Measurements from ENCODE around the gene ZCCHC24.

The ZCCHC24 gene

DNA sequence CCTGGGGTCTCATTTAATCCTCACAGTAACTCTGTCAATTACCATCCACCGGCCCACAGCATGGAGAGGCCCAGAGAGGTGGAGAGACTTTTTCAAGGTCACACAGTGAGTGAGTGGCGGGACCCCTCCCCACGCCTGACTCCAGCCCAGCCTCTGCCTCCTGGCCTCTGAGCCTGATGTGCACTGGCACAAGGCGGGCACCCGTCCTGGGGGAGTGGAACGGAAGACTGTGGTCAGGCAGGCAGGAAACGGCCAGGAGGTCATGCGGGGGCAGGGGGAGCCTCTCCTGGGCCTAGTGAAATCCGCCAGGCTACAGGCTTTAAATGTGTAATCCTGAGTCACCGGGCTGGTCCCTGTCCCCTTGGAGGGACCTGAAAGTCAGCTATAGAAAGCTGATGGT, 32.2 kb downstream of the ZCCHC24 start:
- H3K4me3 ChIP-seq (ENCODE audit: low read depth, low read length) = no peak overlapping the region
- TF ChIP-seq, protein P1, sequence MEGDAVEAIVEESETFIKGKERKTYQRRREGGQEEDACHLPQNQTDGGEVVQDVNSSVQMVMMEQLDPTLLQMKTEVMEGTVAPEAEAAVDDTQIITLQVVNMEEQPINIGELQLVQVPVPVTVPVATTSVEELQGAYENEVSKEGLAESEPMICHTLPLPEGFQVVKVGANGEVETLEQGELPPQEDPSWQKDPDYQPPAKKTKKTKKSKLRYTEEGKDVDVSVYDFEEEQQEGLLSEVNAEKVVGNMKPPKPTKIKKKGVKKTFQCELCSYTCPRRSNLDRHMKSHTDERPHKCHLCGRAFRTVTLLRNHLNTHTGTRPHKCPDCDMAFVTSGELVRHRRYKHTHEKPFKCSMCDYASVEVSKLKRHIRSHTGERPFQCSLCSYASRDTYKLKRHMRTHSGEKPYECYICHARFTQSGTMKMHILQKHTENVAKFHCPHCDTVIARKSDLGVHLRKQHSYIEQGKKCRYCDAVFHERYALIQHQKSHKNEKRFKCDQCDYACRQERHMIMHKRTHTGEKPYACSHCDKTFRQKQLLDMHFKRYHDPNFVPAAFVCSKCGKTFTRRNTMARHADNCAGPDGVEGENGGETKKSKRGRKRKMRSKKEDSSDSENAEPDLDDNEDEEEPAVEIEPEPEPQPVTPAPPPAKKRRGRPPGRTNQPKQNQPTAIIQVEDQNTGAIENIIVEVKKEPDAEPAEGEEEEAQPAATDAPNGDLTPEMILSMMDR (IDR thresholded peaks at IDR 0.05; ENCODE audit: low read depth, low read length, missing control alignments) = no peak
- DNase-seq (ENCODE audit: low read depth) = peak; percentile 13

DNA sequence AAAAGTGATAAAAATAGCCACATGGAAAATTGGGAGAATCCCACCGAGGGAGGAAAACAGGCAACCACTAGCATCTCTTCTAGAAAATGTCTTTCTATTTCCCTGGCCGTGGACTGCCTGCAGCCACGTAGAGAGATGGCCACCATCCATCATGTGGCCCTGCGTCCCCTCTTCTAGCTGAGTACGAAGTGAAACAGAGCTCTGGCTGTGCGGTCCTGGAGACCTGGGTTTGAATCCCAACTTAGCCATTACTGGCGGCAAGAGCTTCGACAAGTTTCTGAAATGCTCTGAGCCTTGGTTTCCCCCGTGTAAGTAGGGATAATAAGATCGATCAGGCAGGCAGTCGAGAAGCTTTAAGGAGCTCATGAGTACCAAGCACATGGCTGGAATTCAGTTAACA, 32.9 kb downstream of the ZCCHC24 start:
- no peak for DNase-seq (ENCODE audit: low read depth)
- H3K4me3 ChIP-seq (ENCODE audit: low read depth, low read length) = no peak overlapping the region
- TF ChIP-seq, protein P1 (IDR thresholded peaks at IDR 0.05; ENCODE audit: low read depth, low read length, missing control alignments) = no peak

DNA sequence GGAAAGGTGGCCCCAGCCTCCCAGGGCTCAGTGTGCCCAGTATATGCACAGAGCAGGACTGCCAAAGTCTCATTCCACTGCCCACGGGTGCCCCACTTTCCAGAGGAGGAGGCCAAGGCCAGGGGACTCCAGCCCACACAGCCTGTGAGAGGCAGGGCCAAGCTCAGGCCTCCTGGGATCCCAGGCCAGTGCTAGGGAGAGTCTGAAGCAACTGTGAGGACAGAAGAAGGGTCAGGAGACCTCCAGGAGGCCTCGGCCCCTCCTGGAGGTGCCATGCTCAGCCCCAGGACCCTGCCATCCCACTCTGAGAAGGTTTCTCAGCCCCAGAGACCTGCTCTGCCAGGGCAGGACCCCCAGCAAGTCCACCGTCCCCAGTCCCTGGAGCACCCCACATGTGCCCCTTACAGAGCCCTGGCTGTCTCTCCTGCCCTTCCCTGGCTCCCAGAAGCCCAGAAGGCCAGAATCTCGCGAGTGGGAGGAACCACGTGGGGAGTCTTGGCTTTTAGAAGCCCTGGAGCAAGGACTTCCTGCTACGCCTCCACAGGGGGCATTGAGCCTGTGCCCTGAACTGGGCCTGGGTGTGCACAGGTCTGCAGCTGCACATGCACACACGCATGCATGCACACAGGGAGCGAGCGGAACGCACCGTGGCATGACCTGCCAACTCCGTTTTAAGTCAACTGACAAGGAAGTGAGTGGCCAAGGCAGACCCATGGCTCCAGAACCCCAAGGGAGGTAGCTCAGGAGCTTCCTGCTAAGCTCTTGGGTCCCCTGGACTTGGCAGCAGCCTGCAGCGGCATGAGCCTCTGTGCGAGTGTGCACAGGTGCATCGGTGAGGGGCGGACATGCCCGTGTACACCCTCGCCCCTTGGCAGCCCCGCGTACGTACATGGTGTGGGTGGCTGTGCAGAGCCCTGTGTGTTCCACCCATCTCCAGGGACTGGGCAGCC, 33.6 kb downstream of the ZCCHC24 start:
- TF ChIP-seq, protein P1 (IDR thresholded peaks at IDR 0.05; ENCODE audit: low read depth, low read length, missing control alignments) = no peak
- H3K4me3 ChIP-seq (ENCODE audit: low read depth, low read length) = no peak overlapping the region
- DNase-seq (ENCODE audit: low read depth) = no peak

DNA sequence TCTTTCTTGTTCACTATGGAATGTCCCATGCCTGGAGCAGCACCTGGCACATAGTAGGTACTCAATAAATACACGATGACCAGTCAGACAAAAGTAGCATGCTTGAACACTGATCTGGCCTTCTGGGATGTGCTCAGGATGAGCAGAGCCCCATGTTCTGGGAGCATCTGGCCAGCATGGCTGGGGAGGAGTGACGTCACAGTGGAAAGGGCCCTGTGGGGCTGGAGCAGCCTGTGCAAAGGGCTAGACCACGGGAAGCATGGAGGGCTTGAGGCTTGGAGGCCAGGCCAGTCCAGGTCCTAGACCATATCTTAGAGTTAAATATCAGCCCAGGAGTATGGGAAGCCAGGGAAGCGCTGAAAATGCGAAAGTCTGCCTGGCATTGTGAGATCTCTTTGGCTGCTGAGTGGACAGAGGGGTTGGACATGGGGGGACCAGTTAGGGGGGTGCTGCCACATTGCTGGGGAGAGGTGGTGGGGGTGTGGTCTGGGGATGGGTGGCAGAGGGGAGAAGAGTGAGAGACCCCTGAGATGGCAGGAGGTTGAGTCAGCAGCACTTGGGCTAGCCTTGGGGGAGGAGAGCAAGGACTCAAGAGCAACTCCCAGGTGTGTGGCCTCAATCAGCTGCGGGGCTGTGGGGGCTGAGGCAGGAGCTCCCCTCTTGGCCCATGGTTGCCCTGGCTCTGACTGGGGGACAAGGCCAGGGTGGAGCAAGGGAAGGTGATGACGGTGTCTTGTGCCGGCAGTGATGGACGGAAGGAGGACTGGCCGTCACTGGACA, 34.9 kb downstream of the ZCCHC24 start:
- no peak overlapping the region for H3K4me3 ChIP-seq (ENCODE audit: low read depth, low read length)
- no peak for DNase-seq (ENCODE audit: low read depth)

DNA sequence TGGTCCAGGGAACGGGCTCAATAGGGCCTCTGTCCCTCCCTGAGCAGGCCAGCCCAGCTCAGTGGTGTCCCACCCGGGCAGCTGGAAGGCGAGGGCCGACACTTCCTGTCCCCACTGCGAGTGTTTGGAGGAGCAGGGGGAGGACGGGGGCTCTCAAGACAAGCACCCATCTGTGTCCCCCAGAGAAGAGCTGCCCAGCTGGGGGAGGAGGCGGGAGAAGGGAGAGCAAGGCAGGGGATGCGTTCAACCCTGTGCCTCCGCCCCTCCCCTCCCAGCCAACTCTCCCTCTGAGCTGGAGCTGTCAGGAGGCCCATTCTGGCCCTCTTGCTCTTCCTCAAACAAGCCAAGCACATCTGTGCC, 35.7 kb downstream of the ZCCHC24 start:
- TF ChIP-seq, protein P1 (IDR thresholded peaks at IDR 0.05; ENCODE audit: low read depth, low read length, missing control alignments) = no peak
- no peak overlapping the region for H3K4me3 ChIP-seq (ENCODE audit: low read depth, low read length)
- no peak for DNase-seq (ENCODE audit: low read depth)

More for the DNA sequence above, 34.9 kb downstream of the ZCCHC24 start:
- TF ChIP-seq, protein P1 (IDR thresholded peaks at IDR 0.05; ENCODE audit: low read depth, low read length, missing control alignments) = no peak

DNA sequence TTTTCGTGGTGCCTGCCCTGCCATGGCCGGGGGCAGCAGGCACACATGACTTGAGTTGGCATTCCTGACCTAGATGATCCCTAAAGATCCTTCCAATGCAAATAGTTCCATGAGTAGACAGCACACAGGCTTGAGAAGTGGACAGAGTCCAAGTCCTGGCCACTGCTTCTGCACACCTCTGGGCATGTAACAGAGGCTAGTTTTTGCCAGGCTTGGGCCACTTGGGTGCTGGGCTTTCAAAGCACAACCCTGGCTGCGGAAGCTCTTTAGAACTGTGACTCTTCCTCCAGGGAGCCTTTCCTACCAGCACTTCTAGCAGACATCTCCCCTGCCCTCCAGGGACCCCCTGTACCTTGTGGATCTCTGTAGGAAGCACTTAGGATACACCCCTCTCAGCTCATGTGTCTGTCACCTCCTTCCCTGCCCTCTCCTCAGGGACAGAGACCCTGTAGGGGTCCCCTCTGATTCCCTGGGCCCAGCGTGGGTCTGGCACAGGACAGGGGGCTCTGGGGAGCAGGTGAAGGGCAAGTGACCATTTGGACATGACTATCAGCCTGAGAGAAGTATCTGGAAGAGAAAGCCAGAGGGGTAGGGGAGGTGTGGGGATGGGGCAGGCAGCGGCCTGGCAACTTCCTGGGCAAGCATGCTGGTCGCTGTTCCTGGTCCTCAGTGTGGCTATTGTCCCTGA, 36.2 kb downstream of the ZCCHC24 start:
- DNase-seq (ENCODE audit: low read depth) = no peak
- TF ChIP-seq, protein P1 (IDR thresholded peaks at IDR 0.05; ENCODE audit: low read depth, low read length, missing control alignments) = no peak
- no peak overlapping the region for H3K4me3 ChIP-seq (ENCODE audit: low read depth, low read length)
